BE2C (cell line): ENCODE measurements around the gene RAD17.
"Not testable (repeated sequence)": the region's sequence is repeated elsewhere in the genome, so short reads cannot be mapped to it uniquely, and the experiment has no call there.

Experiments
- DNase-seq: peaks from one replicate; pipeline ENCODE4 v3.0.0-alpha.2; 2020
- H3K27me3 ChIP-seq: fragments of 250-450 bp; sonication (Bioruptor Pico); 2 replicates; pipeline ENCODE4 v1.5.1; 2020; ENCODE audit warnings: mild to moderate bottlenecking
- H3K36me3 ChIP-seq: fragments of 250-450 bp; sonication (Bioruptor Pico); 2 replicates; pipeline ENCODE4 v1.5.1; 2020; ENCODE audit warnings: mild to moderate bottlenecking
- H3K4me1 ChIP-seq: fragments of 250-450 bp; sonication (Bioruptor Pico); 2 replicates; pipeline ENCODE4 v1.5.1; 2020
- H3K4me3 ChIP-seq: 2 replicates; pipeline ENCODE4 v1.5.1; 2011; ENCODE audit warnings: low read depth, low read length
- H3K9me3 ChIP-seq: fragments of 250-450 bp; sonication (Bioruptor Pico); 2 replicates; pipeline ENCODE4 v1.5.1; 2020
- TF ChIP-seq, protein P1 (sequence below): IDR thresholded peaks from 2 replicates; pipeline ENCODE4 v1.5.1; 2012; ENCODE audit warnings: mild to moderate bottlenecking, low read depth, low read length

RAD17 gene

DNA sequence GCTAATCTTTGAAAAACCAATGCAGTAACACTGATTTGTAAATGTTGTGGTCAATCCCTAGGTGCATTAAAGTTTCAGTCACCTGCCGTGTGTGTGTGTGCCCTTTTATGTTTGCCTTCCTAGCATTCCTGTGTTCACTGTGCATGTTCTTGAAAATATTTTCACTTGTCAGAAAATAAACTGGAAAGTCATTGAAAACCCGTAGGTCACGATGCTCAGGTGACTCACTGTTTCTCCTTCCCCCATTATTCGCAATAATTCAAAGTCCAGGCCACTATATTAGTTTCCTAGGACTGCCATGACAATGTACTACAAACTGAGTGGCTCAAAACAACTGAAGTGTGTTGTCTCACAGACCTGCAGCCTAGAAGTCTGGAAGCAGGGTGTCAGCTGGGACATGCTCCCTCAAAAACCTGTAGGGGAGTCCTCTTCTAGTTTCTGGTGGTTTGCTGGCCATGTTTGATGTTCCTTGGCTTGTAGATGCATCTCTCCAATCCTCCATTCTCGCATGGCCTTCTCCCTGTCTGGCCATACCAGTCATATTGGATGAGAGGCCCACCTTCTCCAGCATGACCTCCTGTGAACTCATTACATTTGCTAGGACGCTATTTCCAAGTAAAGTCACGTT, 74.6 kb downstream of the RAD17 start:
- Histone ChIP-seq H3K9me3 (no peaks in the 10 kb centered on the region), H3K36me3 (no peaks in the 10 kb centered on the region), H3K27me3 (no peaks in the 10 kb centered on the region), H3K4me3 (no peak overlapping the region), H3K4me1 (no peaks in the 10 kb centered on the region)
- TF ChIP-seq, protein P1, sequence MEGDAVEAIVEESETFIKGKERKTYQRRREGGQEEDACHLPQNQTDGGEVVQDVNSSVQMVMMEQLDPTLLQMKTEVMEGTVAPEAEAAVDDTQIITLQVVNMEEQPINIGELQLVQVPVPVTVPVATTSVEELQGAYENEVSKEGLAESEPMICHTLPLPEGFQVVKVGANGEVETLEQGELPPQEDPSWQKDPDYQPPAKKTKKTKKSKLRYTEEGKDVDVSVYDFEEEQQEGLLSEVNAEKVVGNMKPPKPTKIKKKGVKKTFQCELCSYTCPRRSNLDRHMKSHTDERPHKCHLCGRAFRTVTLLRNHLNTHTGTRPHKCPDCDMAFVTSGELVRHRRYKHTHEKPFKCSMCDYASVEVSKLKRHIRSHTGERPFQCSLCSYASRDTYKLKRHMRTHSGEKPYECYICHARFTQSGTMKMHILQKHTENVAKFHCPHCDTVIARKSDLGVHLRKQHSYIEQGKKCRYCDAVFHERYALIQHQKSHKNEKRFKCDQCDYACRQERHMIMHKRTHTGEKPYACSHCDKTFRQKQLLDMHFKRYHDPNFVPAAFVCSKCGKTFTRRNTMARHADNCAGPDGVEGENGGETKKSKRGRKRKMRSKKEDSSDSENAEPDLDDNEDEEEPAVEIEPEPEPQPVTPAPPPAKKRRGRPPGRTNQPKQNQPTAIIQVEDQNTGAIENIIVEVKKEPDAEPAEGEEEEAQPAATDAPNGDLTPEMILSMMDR, result no peak
- DNase-seq, result no peak

DNA sequence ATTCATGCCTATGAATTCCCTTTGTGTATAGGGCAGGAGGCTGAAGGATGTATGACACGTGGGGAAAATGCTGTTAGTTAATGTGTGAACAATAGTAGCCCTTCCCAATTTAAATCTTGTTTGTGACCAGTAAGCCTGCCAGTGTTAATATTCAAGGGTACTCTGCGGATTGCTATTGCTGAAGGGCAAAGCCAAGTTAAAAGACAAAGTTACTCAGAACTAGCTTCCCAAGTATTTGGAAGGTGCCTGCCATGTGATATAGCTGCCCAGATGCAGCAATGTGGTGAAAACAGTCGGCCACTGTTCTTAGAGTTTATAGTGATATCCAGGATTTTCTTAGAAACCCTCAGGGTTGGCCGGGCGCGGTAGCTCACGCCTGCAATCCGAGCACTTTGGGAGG, 79.9 kb downstream of the RAD17 start:
- no peak for DNase-seq
- Histone ChIP-seq H3K27me3 (no peaks in the 10 kb centered on the region), H3K9me3 (no peaks in the 10 kb centered on the region), H3K4me1 (no peaks in the 10 kb centered on the region), H3K36me3 (no peaks in the 10 kb centered on the region), H3K4me3 (no peak overlapping the region)
- TF ChIP-seq, protein P1, result no peak

DNA sequence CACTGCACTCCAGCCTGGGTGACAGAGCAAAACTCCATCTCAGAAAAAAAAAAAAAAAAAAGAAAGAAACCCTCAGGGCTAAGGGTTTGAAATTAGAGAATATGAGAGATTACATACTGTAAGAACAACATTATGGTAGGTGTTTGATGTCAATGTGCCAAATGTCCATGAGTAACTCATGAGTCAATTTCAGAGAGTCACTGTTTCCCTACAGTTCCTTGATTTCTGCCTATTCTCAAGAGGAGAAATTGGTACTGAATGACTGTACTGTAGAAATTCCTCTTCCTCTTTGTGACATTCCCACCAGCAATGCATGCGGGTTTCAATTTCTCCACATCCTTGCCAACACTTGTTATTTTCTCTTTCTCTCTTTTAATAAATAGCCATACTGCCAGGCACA, 80.5 kb downstream of the RAD17 start:
- H3K9me3 ChIP-seq, result no peaks in the 10 kb centered on the region
- H3K27me3 ChIP-seq, result no peaks in the 10 kb centered on the region
- TF ChIP-seq, protein P1, result no peak
- DNase-seq, result no peak
- H3K4me1 ChIP-seq, result no peaks in the 10 kb centered on the region
- no peak overlapping the region for H3K4me3 ChIP-seq
- no peaks in the 10 kb centered on the region for H3K36me3 ChIP-seq

DNA sequence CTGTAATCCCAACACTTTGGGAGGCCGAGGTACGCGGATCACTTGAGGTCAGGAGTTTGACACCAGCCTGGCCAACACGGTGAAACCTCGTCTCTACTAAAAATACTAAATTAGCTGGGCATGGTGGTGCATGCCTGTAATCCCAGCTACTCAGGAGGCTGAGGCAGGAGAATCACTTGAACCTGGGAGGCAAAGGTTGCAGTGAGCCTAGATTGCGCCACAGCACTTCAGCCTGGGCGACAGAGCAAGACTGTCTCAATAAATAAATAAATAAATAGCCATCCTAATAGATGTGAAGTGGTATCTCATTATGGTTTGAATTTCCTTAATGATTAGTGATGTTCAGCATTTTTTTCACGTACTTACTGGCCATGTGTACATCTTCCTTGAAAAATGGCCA, 80.9 kb downstream of the RAD17 start:
- not testable (repeated sequence) for H3K36me3 ChIP-seq, H3K9me3 ChIP-seq, H3K4me3 ChIP-seq, DNase-seq, H3K27me3 ChIP-seq, H3K4me1 ChIP-seq

DNA sequence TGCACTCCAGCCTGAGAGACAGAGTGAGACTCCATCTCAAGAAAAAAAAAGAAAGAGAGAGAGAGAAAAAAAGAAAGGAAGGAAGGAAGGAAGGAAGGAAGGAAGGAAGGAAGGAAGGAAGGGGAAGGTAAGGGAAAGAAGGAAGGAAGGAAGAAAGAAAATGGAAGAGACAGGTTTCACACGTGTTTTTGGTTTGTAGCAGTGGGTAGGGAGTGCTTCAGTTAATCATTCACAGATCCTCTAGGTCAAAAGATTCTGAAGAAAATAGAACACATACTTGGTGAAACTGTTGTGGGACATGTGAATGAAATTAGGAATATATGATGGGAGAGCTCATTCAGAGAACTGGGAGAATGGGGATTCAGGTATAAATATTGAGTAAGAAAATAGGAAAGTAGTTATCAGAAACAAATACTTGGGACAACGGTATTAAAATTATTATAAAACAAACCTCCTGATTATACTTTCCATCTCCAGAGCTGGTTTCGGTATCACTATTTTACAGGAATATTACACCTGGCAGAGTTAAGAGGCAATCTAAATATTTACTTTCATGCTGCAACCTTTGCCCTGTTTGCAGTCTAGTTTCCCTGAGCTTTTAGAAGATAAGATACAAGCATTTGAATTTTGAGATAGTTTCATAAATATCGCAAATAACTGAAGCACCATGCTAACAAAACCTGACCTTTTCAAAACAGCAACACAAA, 82.5 kb downstream of the RAD17 start:
- Histone ChIP-seq H3K4me3 (no peak overlapping the region), H3K36me3 (no peaks in the 10 kb centered on the region), H3K9me3 (no peaks in the 10 kb centered on the region), H3K27me3 (no peaks in the 10 kb centered on the region), H3K4me1 (no peaks in the 10 kb centered on the region)
- no peak for DNase-seq
- TF ChIP-seq, protein P1, result no peak

DNA sequence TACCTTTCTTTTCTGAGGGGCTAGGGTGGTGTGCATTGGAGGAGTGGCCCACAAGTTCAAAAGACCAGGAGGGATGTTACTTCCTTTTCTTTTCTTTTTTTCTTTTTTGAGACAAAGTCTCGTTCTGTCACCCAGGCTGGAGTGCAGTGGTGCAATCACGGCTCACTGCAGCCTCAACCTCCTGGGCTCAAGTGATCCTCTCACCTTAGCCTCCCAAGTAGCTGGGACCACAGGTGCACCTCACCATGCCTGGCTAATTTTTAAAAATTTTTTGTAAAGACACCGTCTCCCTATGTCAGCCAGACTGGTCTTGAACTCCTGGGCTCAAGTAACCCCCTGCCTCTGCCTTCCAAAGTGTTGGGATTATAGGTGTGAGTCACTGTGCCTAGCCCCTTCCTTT, 83.9 kb downstream of the RAD17 start:
- not testable (repeated sequence) for H3K27me3 ChIP-seq, H3K36me3 ChIP-seq, H3K4me1 ChIP-seq, H3K9me3 ChIP-seq, H3K4me3 ChIP-seq, DNase-seq

DNA sequence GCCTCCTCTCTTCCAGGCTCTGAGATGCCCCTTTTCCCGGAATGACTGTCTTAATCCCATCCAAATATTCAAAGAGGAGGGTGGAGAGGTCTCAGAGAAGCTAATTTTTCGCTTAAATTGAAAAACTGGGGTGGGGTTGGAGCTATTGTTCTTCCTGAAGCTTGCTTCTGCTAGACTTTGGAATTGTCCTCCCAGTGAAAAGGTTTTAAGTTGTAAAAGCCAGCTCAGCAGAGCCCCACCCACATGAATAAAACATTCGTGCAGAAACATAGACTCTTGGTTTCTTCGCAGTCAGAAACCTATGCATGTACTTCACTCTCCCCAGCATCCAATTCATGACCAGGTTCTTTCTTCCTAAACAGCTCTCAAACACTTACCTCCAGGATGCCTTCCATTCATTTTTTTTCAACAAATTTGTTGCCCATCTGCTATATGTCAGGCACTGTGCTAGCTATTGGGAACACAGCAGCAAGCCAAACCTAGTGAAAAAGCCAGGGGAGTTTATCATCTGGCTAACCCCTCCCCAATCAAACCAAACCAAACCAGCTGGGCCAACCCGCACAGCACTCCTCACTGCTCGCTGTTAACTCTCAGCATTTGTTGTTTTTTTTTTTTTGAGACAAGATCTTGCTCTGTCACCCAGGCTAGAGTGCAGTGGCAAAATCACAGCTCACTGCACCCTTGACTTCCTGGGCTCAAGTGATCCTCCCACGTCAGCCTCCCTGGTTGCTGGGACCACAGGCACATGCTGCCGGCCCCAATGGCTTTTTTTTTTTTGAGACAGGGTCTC, 85.0 kb downstream of the RAD17 start:
- H3K36me3 ChIP-seq, result no peaks in the 10 kb centered on the region
- TF ChIP-seq, protein P1, result no peak
- no peaks in the 10 kb centered on the region for H3K27me3 ChIP-seq
- no peak for DNase-seq
- no peaks in the 10 kb centered on the region for H3K9me3 ChIP-seq
- no peaks in the 10 kb centered on the region for H3K4me1 ChIP-seq
- H3K4me3 ChIP-seq, result no peak overlapping the region

DNA sequence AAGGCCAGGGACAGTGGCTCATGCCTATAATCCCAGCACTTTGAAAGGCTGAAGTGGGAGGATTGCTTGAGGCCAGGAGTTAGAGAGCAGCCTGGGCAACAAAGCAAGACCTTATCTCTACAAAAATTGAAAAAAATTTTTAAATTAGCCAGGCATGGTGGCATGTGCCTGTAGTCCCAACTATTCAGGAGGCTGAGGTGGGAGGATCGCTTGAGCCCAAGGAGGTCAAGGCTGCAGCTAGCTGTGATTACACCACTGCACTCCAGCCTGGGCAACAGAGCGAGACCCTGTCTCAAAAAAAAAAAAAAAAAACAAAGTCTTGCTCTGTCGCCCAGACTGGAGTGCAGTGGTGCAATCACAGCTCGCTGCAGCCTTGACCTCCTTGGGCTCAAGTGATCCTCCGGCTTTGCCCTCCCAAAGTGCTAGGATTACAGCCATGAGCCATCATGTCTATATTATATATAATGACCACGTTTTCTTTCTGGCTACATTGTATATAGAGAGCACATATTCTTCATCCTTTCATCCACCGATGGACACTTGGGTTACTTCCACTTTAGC, 85.9 kb downstream of the RAD17 start:
- not testable (repeated sequence) for DNase-seq, H3K9me3 ChIP-seq, H3K4me3 ChIP-seq, H3K36me3 ChIP-seq, H3K4me1 ChIP-seq, H3K27me3 ChIP-seq
